ENCODE data around the gene ZNF692.

ZNF692 gene

GRCh38 chr1:248881261-248881660 lies 22.4 kb upstream of the ZNF692 start:
- DNase-seq, result no peak

- DNase-seq, result peak; percentile 79
Observed at GRCh38 chr1:248873993-248874533, 15.2 kb upstream of the ZNF692 start.

- peak; percentile 79 for DNase-seq
Observed at GRCh38 chr1:248873409-248873992, 14.6 kb upstream of the ZNF692 start.

- DNase-seq, result peak; percentile 25
Observed at GRCh38 chr1:248872752-248873408, 14.0 kb upstream of the ZNF692 start.

GRCh38 chr1:248871837-248872401 lies 13.0 kb upstream of the ZNF692 start:
- DNase-seq, result no peak

GRCh38 chr1:248862998-248863881 lies 4.4 kb upstream of the ZNF692 start:
- DNase-seq, result peak; percentile 72

GRCh38 chr1:248862695-248862997 lies 3.8 kb upstream of the ZNF692 start:
- DNase-seq, result no peak

GRCh38 chr1:248861616-248862015 lies 2.7 kb upstream of the ZNF692 start:
- no peak for DNase-seq

GRCh38 chr1:248860007-248860406 lies 1.1 kb upstream of the ZNF692 start:
- no peak for DNase-seq

GRCh38 chr1:248858096-248858890 lies 592 bp downstream of the ZNF692 start:
- DNase-seq, result no peak

- no peak for DNase-seq
Observed at GRCh38 chr1:248857749-248858095, 1.2 kb downstream of the ZNF692 start.

- no peak for DNase-seq
Observed at GRCh38 chr1:248857201-248857600, 1.7 kb downstream of the ZNF692 start.

GRCh38 chr1:248856176-248856575 lies 2.7 kb downstream of the ZNF692 start:
- DNase-seq, result no peak

- DNase-seq, result no peak
Observed at GRCh38 chr1:248855580-248855979, 3.3 kb downstream of the ZNF692 start.

- DNase-seq, result no peak
Observed at GRCh38 chr1:248853663-248854375, 5.1 kb downstream of the ZNF692 start.

- DNase-seq, result no peak
Observed at GRCh38 chr1:248852481-248853405, 6.1 kb downstream of the ZNF692 start.

GRCh38 chr1:248851390-248851789 lies 7.5 kb downstream of the ZNF692 start:
- no peak for DNase-seq

GRCh38 chr1:248850536-248851251 lies 8.2 kb downstream of the ZNF692 start:
- DNase-seq, result no peak

GRCh38 chr1:248850124-248850523 lies 8.8 kb downstream of the ZNF692 start:
- no peak for DNase-seq

GRCh38 chr1:248849637-248850036 lies 9.2 kb downstream of the ZNF692 start:
- no peak for DNase-seq
